HG03108 (cell line): ENCODE data around the gene EIF4E2.

Experiments used
- ATAC-seq: cut with Tn5 transposase; IDR thresholded peaks from one replicate; pipeline ENCODE4 v1.9.1; 2021; ENCODE audit warnings: moderate library complexity; ENCODE audit not compliant: unreplicated experiment

The EIF4E2 gene

GRCh38 chr2:232535761-232536530, 14.5 kb upstream of the EIF4E2 start:
- ATAC-seq, result no peak

- ATAC-seq, result no peak
These were observed 13.4 kb upstream of the EIF4E2 start for GRCh38 chr2:232537079-232537478.

GRCh38 chr2:232537499-232537898, 13.0 kb upstream of the EIF4E2 start:
- ATAC-seq, result no peak

- no peak for ATAC-seq
These were observed 11.8 kb upstream of the EIF4E2 start for GRCh38 chr2:232538671-232539070.

GRCh38 chr2:232539298-232540231, 10.9 kb upstream of the EIF4E2 start, which contains the start of gene CHRNG:
CHRNG (plus strand) TSS chr2:232539692; CDS start chr2:232539748, 56 bp downstream.
- ATAC-seq, result no peak

GRCh38 chr2:232540441-232541041, 9.9 kb upstream of the EIF4E2 start:
- no peak for ATAC-seq

GRCh38 chr2:232541195-232541960, 9.1 kb upstream of the EIF4E2 start:
- ATAC-seq, result no peak

- no peak for ATAC-seq
These were observed 8.4 kb upstream of the EIF4E2 start for GRCh38 chr2:232541961-232542714.

GRCh38 chr2:232542715-232543467, 7.6 kb upstream of the EIF4E2 start:
- ATAC-seq, result no peak

- ATAC-seq, result no peak
These were observed 7.0 kb upstream of the EIF4E2 start for GRCh38 chr2:232543491-232543890.

- no peak for ATAC-seq
These were observed 6.4 kb upstream of the EIF4E2 start for GRCh38 chr2:232543928-232544631.

GRCh38 chr2:232544674-232545073, 5.8 kb upstream of the EIF4E2 start:
- no peak for ATAC-seq

GRCh38 chr2:232545511-232546375, 4.7 kb upstream of the EIF4E2 start:
- no peak for ATAC-seq

- no peak for ATAC-seq
These were observed 2.5 kb upstream of the EIF4E2 start for GRCh38 chr2:232547991-232548390.

GRCh38 chr2:232549655-232550353, 685 bp upstream of the EIF4E2 start:
- no peak for ATAC-seq

- ATAC-seq, result no peak
These were observed 755 bp downstream of the EIF4E2 start for GRCh38 chr2:232551250-232551638.

GRCh38 chr2:232551776-232552175, 1.3 kb downstream of the EIF4E2 start:
- no peak for ATAC-seq
